ENCODE measurements around the gene NFYB.
A peak's percentile ranks its signal among the peaks of the same experiment; 100 is the strongest.

NFYB gene

GRCh38 chr12:104134882-104135281 is 3.1 kb downstream of the NFYB start:
- no peaks in the 10 kb centered on the region for H3K27me3 ChIP-seq (ENCODE audit: insufficient read depth, poor library complexity, severe bottlenecking)
- TF ChIP-seq GABPA (IDR thresholded peaks at IDR 0.05; ENCODE audit: low read depth) (no peak), REST (IDR thresholded peaks at IDR 0.05; ENCODE audit: insufficient replicate concordance, low read depth) (no peak), POLR2AphosphoS5 (IDR thresholded peaks at IDR 0.05; ENCODE audit: low read depth) (no peak), CTCF (IDR thresholded peaks at IDR 0.05; ENCODE audit: insufficient read depth, low read length) (no peak), SPI1 (IDR thresholded peaks at IDR 0.05; ENCODE audit: borderline replicate concordance, low read depth) (no peak)
- no peak overlapping the region for H3K27ac ChIP-seq (replicated peaks)
- no peak overlapping the region for H3K4me3 ChIP-seq (replicated peaks; ENCODE audit: insufficient read depth, low read length)
- no peak for DNase-seq (ENCODE audit: low read depth in 1 of 2, low spot score in 1 of 2)

- H3K27ac ChIP-seq (replicated peaks): peak overlapping the region; percentile 2; the same call in 1 of the 2 replicates
- H3K27me3 ChIP-seq (ENCODE audit: insufficient read depth, poor library complexity, severe bottlenecking): no peaks in the 10 kb centered on the region
- TF ChIP-seq REST (IDR thresholded peaks at IDR 0.05; ENCODE audit: insufficient replicate concordance, low read depth) (no peak), SPI1 (IDR thresholded peaks at IDR 0.05; ENCODE audit: borderline replicate concordance, low read depth) (no peak), GABPA (IDR thresholded peaks at IDR 0.05; ENCODE audit: low read depth) (no peak), POLR2AphosphoS5 (IDR thresholded peaks at IDR 0.05; ENCODE audit: low read depth) (no peak), CTCF (IDR thresholded peaks at IDR 0.05; ENCODE audit: insufficient read depth, low read length) (no peak)
- DNase-seq (ENCODE audit: low read depth in 1 of 2, low spot score in 1 of 2): no peak
- H3K4me3 ChIP-seq (replicated peaks; ENCODE audit: insufficient read depth, low read length): no peak overlapping the region
Measured at GRCh38 chr12:104133866-104134265, 4.1 kb downstream of the NFYB start.

- no peak overlapping the region for H3K4me3 ChIP-seq (replicated peaks; ENCODE audit: insufficient read depth, low read length)
- peak in 1 of 2 experiments; percentile 21 for DNase-seq (ENCODE audit: low read depth in 1 of 2, low spot score in 1 of 2)
- no peak for TF ChIP-seq REST (IDR thresholded peaks at IDR 0.05; ENCODE audit: insufficient replicate concordance, low read depth)
- H3K27me3 ChIP-seq (ENCODE audit: insufficient read depth, poor library complexity, severe bottlenecking): no peaks in the 10 kb centered on the region
- H3K27ac ChIP-seq (replicated peaks): peak overlapping the region; percentile 2; the same call in 1 of the 2 replicates
Measured at GRCh38 chr12:104133321-104133720, 4.7 kb downstream of the NFYB start.

Measured in HL-60 (cell line).